ENCODE results near the gene IZUMO1.
"Not testable (repeated sequence)": the region's sequence is repeated elsewhere in the genome, so short reads cannot be mapped to it uniquely, and the experiment has no call there.

Gene IZUMO1

DNA sequence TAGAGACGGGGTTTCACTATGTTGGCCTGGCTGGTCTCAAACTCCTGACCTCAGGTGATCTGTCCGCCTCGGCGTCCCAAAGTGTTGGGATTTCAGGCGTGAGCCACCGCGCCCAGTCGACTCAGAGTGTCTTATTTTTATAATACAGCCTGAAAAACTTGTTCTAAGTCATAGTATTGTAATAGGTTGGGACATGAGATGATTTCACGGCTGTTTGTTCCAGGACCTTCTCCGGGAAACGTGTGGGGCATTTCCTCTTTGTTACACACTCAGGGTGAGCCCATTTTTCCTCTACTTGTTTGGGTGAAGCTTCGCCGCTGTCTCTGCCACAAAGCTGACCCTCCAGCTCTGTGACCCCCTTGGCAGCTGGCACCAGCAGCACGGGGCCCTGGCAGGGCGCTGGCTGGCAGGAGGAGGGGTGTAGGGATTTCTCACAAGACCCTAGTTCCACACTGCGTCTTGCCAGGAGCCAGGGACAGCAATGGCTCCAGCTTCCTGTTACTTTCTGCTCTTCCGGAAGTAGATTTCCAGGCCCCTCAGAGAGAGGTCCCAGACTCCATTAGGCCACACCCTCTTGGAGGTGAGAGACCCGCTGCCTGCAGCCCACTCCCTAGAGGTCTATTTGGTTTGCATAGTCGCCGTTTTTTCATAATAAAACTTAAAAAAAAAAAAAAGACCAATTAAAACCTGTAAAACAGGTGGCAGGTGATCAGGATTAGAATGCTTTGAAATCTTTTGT is 24.2 kb upstream of the IZUMO1 start:
- peaks cover 9% of the 10 kb centered on the region for H3K4me1 Mint-ChIP-seq
- H3K9me3 Mint-ChIP-seq, result no peaks in the 10 kb centered on the region
- H3K27ac Mint-ChIP-seq, result no peak overlapping the region
- H3K4me3 Mint-ChIP-seq, result no peak overlapping the region
- H3K36me3 Mint-ChIP-seq (ENCODE audit: low read depth), result no peaks in the 10 kb centered on the region
- no peak for TF ChIP-seq CTCF (IDR thresholded peaks at IDR 0.05; ENCODE audit: unreplicated experiment in 3 of 3)
- H3K27me3 Mint-ChIP-seq (ENCODE audit: low read depth), result peaks cover 5% of the 10 kb centered on the region

GRCh38 chr19:48770266-48770665 is 23.6 kb upstream of the IZUMO1 start:
- no peaks in the 10 kb centered on the region for H3K36me3 Mint-ChIP-seq (ENCODE audit: low read depth)
- no peak for TF ChIP-seq CTCF (IDR thresholded peaks at IDR 0.05; ENCODE audit: unreplicated experiment in 3 of 3)
- peaks cover 9% of the 10 kb centered on the region for H3K27me3 Mint-ChIP-seq (ENCODE audit: low read depth)
- no peak overlapping the region for H3K27ac Mint-ChIP-seq
- no peak overlapping the region for H3K4me3 Mint-ChIP-seq
- peaks cover 9% of the 10 kb centered on the region for H3K4me1 Mint-ChIP-seq
- H3K9me3 Mint-ChIP-seq, result no peaks in the 10 kb centered on the region

- no peak for TF ChIP-seq CTCF (IDR thresholded peaks at IDR 0.05; ENCODE audit: unreplicated experiment in 3 of 3)
- Mint-ChIP-seq H3K27me3 (ENCODE audit: low read depth) (peaks cover 16% of the 10 kb centered on the region), H3K9me3 (no peaks in the 10 kb centered on the region), H3K4me1 (peaks cover 9% of the 10 kb centered on the region), H3K27ac (no peak overlapping the region), H3K4me3 (no peak overlapping the region), H3K36me3 (ENCODE audit: low read depth) (no peaks in the 10 kb centered on the region)
Measured at GRCh38 chr19:48768994-48769713, 22.4 kb upstream of the IZUMO1 start.

GRCh38 chr19:48768171-48768753 is 21.6 kb upstream of the IZUMO1 start:
- H3K27me3 Mint-ChIP-seq (ENCODE audit: low read depth), result peaks cover 16% of the 10 kb centered on the region
- not testable (repeated sequence) for H3K27ac Mint-ChIP-seq; H3K4me3 Mint-ChIP-seq; H3K4me1 Mint-ChIP-seq; H3K9me3 Mint-ChIP-seq; H3K36me3 Mint-ChIP-seq (ENCODE audit: low read depth)

GRCh38 chr19:48765816-48766215 is 19.1 kb upstream of the IZUMO1 start:
- H3K9me3 Mint-ChIP-seq, H3K4me3 Mint-ChIP-seq: not testable (repeated sequence)

GRCh38 chr19:48760504-48761205 is 13.9 kb upstream of the IZUMO1 start:
- no peak for TF ChIP-seq CTCF (IDR thresholded peaks at IDR 0.05; ENCODE audit: unreplicated experiment in 3 of 3)
- H3K36me3 Mint-ChIP-seq (ENCODE audit: low read depth), result no peaks in the 10 kb centered on the region
- no peak overlapping the region for H3K4me3 Mint-ChIP-seq
- H3K9me3 Mint-ChIP-seq, result no peaks in the 10 kb centered on the region
- no peak overlapping the region for H3K27ac Mint-ChIP-seq
- peaks cover 19% of the 10 kb centered on the region for H3K27me3 Mint-ChIP-seq (ENCODE audit: low read depth)
- H3K4me1 Mint-ChIP-seq, result no peaks in the 10 kb centered on the region

More at GRCh38 chr19:48765816-48766215, 19.1 kb upstream of the IZUMO1 start:
- peaks cover 23% of the 10 kb centered on the region for H3K27me3 Mint-ChIP-seq (ENCODE audit: low read depth)
- H3K27ac Mint-ChIP-seq; H3K36me3 Mint-ChIP-seq (ENCODE audit: low read depth); H3K4me1 Mint-ChIP-seq: not testable (repeated sequence)
